Measurements from ENCODE around the gene NACC1.
"Not testable (repeated sequence)": the region's sequence is repeated elsewhere in the genome, so short reads cannot be mapped to it uniquely, and the experiment has no call there.

NACC1 gene

GRCh38 chr19:13165162-13165997, 47.3 kb downstream of the NACC1 start:
- no peak for DNase-seq

GRCh38 chr19:13166151-13166550, 48.1 kb downstream of the NACC1 start:
- not testable (repeated sequence) for DNase-seq

- DNase-seq: no peak
Observed at GRCh38 chr19:13169769-13170168, 51.7 kb downstream of the NACC1 start.

GRCh38 chr19:13171146-13171545, 53.1 kb downstream of the NACC1 start:
- no peak for DNase-seq

DNA sequence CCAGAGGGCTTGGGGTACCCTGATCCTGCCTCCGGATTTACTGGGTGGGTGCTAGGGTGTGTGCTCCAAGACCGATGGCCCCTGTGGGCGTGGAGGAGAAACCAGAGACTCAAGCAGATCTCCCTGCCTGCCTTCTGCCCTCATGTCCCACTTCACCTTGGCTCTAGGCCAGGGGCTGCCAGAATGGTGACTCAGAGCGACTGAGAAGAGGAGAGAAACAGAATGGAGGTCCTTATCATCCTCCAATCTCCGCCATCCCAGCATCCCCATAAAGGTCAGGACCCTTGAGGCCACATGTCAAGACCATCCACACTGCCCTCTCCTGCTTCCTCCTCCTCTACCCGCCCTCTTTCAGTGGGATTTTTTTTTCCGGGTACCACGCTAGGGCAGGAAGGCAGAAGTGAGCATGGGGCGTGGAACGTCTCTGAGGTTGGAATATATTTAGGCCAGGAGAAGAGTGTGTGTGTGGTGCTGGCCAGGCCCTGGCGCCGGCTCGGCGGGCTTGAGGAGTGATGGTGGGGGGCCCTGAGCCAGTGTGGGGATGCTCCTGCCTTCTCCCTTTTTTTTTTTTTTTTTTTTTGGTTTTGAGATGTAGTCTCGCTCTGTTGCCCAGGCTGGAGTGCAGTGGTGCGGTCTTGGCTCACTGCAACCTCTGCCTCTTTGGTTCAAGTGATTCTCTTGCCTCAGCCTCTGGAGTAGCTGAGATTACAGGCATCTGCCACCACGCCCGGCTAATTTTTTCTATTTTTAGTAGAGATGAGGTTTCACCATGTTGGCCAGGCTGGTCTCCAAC, 54.5 kb downstream of the NACC1 start:
- peak; percentile 64 to 79 (median 76) for DNase-seq

GRCh38 chr19:13173139-13173737, 55.2 kb downstream of the NACC1 start:
- DNase-seq: no peak

DNA sequence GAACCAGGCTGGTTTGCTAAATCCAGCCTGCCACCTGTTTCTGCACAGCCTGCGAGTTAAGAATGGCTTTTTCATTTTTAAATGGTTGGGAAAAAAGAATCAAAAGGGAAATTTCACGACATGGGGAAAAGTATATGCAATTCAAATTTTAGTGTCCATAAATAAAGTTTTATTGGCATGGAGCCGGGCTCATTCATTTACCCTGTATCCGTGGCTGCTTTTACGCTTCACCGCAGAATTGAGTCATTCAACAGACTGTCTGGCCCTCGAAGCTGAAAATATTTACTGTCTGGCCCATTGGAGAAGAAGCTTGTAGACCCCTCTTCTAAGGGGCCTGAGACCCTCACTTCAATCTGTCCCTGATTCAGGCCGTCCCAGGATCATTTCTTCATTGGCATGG, 58.3 kb downstream of the NACC1 start:
- no peak for DNase-seq

- DNase-seq: not testable (repeated sequence)
Observed at GRCh38 chr19:13177584-13177983, 59.5 kb downstream of the NACC1 start.

DNA sequence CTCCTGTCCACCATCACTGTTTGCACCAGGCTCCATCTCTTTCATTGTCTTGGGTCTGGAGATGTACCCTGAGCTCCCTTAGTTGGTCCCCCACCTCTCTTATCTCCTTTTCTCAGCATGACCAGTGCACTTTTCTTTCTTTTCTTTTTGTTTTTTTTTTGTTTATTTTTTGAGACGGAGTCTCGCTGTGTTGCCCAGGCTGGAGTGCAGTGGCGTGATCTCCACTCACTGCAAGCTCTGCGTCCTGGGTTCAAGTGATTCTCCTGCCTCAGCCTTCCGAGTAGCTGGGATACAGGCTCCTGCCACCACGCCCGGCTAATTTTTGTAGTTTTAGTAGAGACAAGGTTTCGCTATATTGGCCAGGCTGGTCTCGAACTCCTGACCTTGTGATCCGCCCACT, 60.2 kb downstream of the NACC1 start:
- not testable (repeated sequence) for DNase-seq

DNA sequence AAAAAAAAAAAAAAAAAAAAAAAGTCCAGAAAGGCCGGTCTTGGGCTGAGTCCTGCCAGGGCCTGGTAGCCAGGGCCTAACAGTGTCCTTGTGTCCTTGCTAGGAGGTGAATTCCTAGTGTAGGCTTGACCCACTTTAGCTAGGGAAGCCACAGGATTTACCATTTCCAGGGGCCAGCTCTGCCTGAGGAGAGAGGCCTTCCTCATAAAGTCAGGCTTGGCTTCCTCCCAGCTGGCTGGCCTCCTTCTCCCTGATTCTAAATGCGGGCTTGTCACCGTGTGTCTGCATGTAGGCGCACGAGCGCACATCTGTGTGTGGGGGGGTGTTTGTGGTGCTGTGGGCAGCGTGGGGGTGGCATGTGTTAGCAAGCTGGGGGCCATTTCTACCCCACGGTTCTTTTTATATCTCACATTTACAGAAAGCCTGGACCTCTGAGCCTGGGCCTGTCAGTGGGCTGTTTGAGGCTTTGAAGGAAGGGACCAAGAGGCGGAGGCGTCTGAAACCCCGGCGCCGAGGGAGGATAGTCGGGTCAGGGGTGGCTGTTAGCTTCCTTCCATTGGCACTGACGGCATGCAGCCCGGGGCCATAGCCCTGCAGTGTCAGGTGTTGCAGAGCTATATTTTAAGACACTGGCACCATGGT, 63.8 kb downstream of the NACC1 start:
- DNase-seq: peak; percentile 60 to 76 (median 74)

DNA sequence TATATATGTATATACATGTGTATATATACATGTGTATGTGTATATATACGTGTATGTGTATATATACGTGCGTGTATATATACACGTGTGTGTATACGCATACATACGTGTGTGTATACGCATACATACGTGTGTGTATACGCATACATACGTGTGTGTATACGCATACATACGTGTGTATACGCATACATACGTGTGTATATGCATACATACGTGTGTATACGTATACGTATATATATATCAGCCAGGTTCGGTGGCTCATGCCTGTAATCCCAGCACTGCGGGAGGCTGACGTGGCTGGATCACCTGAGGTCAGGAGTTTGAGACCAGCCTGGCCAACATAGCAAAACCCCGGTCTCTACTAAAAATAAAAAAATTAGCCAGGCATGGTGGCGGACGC, 66.9 kb downstream of the NACC1 start:
- not testable (repeated sequence) for DNase-seq

DNA sequence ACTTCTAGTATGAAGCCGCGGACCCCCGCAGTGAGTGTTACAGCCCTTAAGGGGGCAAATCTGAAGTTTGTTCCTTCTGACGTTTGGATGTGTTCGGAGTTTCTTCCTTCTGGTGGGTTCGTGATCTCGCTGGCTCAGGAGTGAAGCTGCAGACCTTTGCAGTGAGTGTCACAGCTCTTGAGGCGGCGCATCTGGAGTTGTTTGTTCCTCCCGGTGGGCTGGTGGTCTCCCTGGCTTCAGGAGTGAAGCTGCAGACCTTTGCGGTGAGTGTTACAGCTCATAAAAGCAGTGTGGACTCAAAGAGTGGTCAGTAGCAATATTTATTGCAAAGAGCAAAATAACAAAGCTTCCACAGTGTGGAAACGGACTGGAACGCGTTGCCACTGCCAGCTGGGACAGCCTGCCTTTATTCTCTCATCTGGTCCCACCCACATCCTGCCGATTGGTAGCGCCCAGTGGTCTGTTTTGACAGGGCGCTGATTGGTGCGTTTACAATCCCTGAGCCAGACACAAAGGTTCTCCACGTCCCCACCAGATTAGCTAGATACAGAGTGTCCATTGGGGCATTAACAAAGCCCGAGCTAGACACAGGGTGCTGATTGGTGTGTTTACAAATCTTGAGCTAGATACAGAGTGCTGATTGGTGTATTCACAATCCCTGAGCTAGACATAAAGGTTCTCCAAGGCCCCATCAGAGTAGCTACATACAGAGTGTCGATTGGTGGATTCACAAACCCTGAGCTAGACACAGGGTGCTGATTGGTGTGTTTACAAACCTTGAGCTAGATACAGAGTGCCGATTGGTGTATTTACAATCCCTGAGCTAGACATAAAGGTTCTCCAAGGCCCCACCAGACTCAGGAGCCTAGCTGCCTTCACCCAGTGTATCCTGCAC, 67.9 kb downstream of the NACC1 start:
- not testable (repeated sequence) for DNase-seq

- DNase-seq: not testable (repeated sequence)
Observed at GRCh38 chr19:13186688-13187087, 68.6 kb downstream of the NACC1 start.

DNA sequence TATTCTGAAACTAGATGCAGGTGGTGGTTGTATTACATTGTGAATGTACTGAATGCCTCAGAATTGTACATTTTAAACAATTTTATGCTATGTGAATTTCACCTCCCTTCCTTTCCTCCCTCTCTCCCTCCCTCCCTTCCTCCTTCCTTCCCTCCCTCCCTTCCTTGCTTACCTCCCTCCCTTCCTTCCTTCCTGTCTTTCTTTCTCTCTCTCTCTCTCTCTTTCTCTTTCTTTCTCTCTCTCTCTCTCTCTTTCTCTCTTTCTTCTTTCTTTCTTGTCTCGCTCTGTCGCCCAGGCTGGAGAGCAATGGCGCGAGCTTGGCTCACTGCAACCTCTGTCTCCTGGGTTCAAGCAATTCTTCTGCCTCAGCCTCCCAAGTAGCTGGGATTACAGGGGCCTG, 69.4 kb downstream of the NACC1 start:
- no peak for DNase-seq

DNA sequence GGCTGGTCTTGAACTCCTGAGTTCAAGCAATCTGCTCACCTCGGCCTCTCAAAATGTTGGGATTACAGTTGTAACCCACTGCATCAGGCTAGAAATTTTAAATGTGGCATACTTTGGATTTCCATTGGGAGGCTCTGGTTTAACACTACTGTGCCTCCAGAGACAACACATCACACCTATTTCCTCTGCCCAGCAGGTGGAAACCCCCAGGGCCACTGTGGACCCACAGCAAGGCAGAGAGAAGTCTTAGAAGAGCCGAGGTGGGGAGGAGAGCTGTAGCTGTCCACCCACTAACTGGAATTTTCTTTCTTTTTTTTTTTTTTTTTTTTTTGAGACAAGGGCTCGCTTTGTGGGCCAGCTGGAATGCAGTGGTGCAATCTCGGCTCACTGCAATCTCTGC, 71.5 kb downstream of the NACC1 start:
- DNase-seq: no peak

Data from suppressor macrophage (primary cell).